OCI-LY3 (cell line): ENCODE measurements around the gene DNAI7.

Experiments
- H2AFZ ChIP-seq: fragments of 200-600, 300-600 bp; shearing (Covaris generic); 2 replicates; pipeline ENCODE4 v1.6.0; 2014; ENCODE audit warnings: antibody characterized with exemption, low read depth, low read length
- H3K27ac ChIP-seq: fragments of 200-600, 300-600 bp; sonication (generic); 2 replicates; pipeline ENCODE4 v1.5.1; 2014; ENCODE audit warnings: mild to moderate bottlenecking, low read length, moderate library complexity, mixed read lengths
- H3K27me3 ChIP-seq: fragments of 200-600, 300-600 bp; sonication (generic); 2 replicates; pipeline ENCODE4 v1.6.1; 2014; ENCODE audit warnings: low read depth, low read length, mixed read lengths
- H3K36me3 ChIP-seq: fragments of 200-600, 300-600 bp; sonication (generic); replicated peaks from 2 replicates; pipeline ENCODE3; 2014; ENCODE audit warnings: low read depth, low read length, mixed read lengths
- H3K4me1 ChIP-seq: fragments of 300-600, 200-600 bp; sonication (generic); 2 replicates; pipeline ENCODE4 v1.6.1; 2014; ENCODE audit warnings: low read length, mixed read lengths
- H3K4me2 ChIP-seq: fragments of 200-600, 300-600 bp; sonication (generic); 2 replicates; pipeline ENCODE4 v1.6.1; 2014; ENCODE audit warnings: low read length, mixed read lengths
- H3K4me3 ChIP-seq: fragments of 300-600, 200-600 bp; sonication (generic); 2 replicates; pipeline ENCODE4 v1.5.1; 2014; ENCODE audit warnings: antibody characterized with exemption, mild to moderate bottlenecking, low read length, moderate library complexity
- H3K79me2 ChIP-seq: fragments of 300-600, 200-600 bp; shearing (Covaris generic); 2 replicates; pipeline ENCODE4 v1.6.1; 2014; ENCODE audit warnings: mild to moderate bottlenecking, low read length, mixed read lengths
- H3K9ac ChIP-seq: fragments of 300-600, 200-600 bp; shearing (Covaris generic); 2 replicates; pipeline ENCODE4 v1.6.0; 2014; ENCODE audit warnings: mild to moderate bottlenecking, low read length, moderate library complexity
- H3K9me3 ChIP-seq: fragments of 200-600, 300-600 bp; shearing (Covaris generic); 2 replicates; pipeline ENCODE4 v1.6.1; 2014; ENCODE audit warnings: low read length, mixed read lengths; ENCODE audit not compliant: insufficient read depth
- H4K20me1 ChIP-seq: fragments of 200-600, 300-600 bp; sonication (generic); 2 replicates; pipeline ENCODE4 v1.6.1; 2016; ENCODE audit warnings: low read length, mixed read lengths; ENCODE audit not compliant: insufficient read depth
- CTCF ChIP-seq: fragments of 200-600, 300-600 bp; sonication (generic); IDR thresholded peaks from 2 replicates; pipeline ENCODE4 v1.5.1; 2014; ENCODE audit warnings: antibody characterized with exemption, low read length, low read depth
- EZH2phosphoT487 ChIP-seq: fragments of 200-600 bp; shearing (Covaris generic); IDR thresholded peaks from 2 replicates; pipeline ENCODE4 v1.6.1; 2018; ENCODE audit warnings: antibody characterized with exemption, mixed run types, low read depth

Gene DNAI7

GRCh38 chr12:25113651-25114050 lies 81.3 kb downstream of the DNAI7 start:
- Histone ChIP-seq H3K4me1 (peaks cover 25% of the 10 kb centered on the region), H3K36me3 (peaks cover 14% of the 10 kb centered on the region), H3K27me3 (no peaks in the 10 kb centered on the region), H2AFZ (no peak overlapping the region), H3K9me3 (no peaks in the 10 kb centered on the region; the same call in 1 of the 2 replicates), H3K4me2 (no peak overlapping the region), H3K79me2 (no peaks in the 10 kb centered on the region), H3K4me3 (no peak overlapping the region), H4K20me1 (no peaks in the 10 kb centered on the region), H3K27ac (no peak overlapping the region), H3K9ac (no peak overlapping the region)
- TF ChIP-seq EZH2phosphoT487 (no peak), CTCF (no peak)

- Histone ChIP-seq H4K20me1 (no peaks in the 10 kb centered on the region), H3K4me2 (no peak overlapping the region), H3K36me3 (peaks cover 14% of the 10 kb centered on the region), H3K4me1 (peaks cover 31% of the 10 kb centered on the region), H3K27ac (no peak overlapping the region), H3K27me3 (no peaks in the 10 kb centered on the region), H3K79me2 (no peaks in the 10 kb centered on the region), H3K9ac (no peak overlapping the region), H3K9me3 (no peaks in the 10 kb centered on the region; the same call in 1 of the 2 replicates), H3K4me3 (no peak overlapping the region), H2AFZ (no peak overlapping the region)
- no peak for TF ChIP-seq CTCF
- no peak for TF ChIP-seq EZH2phosphoT487
Observed at GRCh38 chr12:25110260-25110659, 84.7 kb downstream of the DNAI7 start.

- TF ChIP-seq EZH2phosphoT487 (no peak), CTCF (no peak)
- peaks cover 25% of the 10 kb centered on the region for H3K4me1 ChIP-seq
- H3K9ac ChIP-seq = peak overlapping the region; percentile 59; the same call in 1 of the 2 replicates
- peak overlapping the region; percentile 90 for H3K27ac ChIP-seq
- H4K20me1 ChIP-seq = no peaks in the 10 kb centered on the region
- peak overlapping the region; percentile 56 for H3K4me3 ChIP-seq
- peak overlapping the region; percentile 72 for H3K4me2 ChIP-seq
- no peaks in the 10 kb centered on the region for H3K79me2 ChIP-seq
- H3K36me3 ChIP-seq = peaks cover 20% of the 10 kb centered on the region
- H3K27me3 ChIP-seq = no peaks in the 10 kb centered on the region
- no peak overlapping the region for H2AFZ ChIP-seq
- no peaks in the 10 kb centered on the region; the same call in 1 of the 2 replicates for H3K9me3 ChIP-seq
Observed at GRCh38 chr12:25107920-25108319, 87.0 kb downstream of the DNAI7 start.

- Histone ChIP-seq H3K27me3 (no peaks in the 10 kb centered on the region), H3K9me3 (no peaks in the 10 kb centered on the region; the same call in 1 of the 2 replicates), H4K20me1 (no peaks in the 10 kb centered on the region), H3K36me3 (peaks cover 30% of the 10 kb centered on the region), H3K79me2 (no peaks in the 10 kb centered on the region), H2AFZ (no peak overlapping the region), H3K9ac (no peak overlapping the region), H3K4me1 (peaks cover 28% of the 10 kb centered on the region), H3K27ac (no peak overlapping the region), H3K4me3 (no peak overlapping the region), H3K4me2 (no peak overlapping the region)
- TF ChIP-seq CTCF (no peak), EZH2phosphoT487 (no peak)
Observed at GRCh38 chr12:25106818-25107217, 88.1 kb downstream of the DNAI7 start.
